SK-N-SH treated with all-trans-retinoic acid at 6 μM for 48 hours (cell line): ENCODE measurements around the gene UMPS.

Source experiments
- ATAC-seq: fragments of 200-7000 bp; cut with Tn5 transposase; 3 replicates; pipeline ENCODE4 v1.9.1; 2020; ENCODE audit warnings: mild to moderate bottlenecking, moderate library complexity
- ARNTL ChIP-seq: fragments of 450-650 bp; formaldehyde crosslinking; IDR thresholded peaks from 2 replicates; pipeline ENCODE4 v1.5.0; 2020; ENCODE audit warnings: low read depth, mild to moderate bottlenecking, moderate library complexity, borderline replicate concordance
- BACH2 ChIP-seq: fragments of 250-450 bp; sonication (Bioruptor Pico); IDR thresholded peaks from 2 replicates; pipeline ENCODE4 v1.9.0; 2021; ENCODE audit warnings: mild to moderate bottlenecking, borderline replicate concordance
- CSDC2 ChIP-seq: fragments of 250-450 bp; sonication (Bioruptor Pico); IDR thresholded peaks from 2 replicates; pipeline ENCODE4 v1.5.0; 2020; ENCODE audit warnings: mild to moderate bottlenecking, moderate library complexity
- ESRRG ChIP-seq: fragments of 250-450 bp; sonication (Bioruptor Pico); IDR thresholded peaks from 2 replicates; pipeline ENCODE4 v1.6.1; 2021; ENCODE audit warnings: mild to moderate bottlenecking
- GLIS3 ChIP-seq: fragments of 250-450 bp; sonication (Bioruptor Pico); IDR thresholded peaks from 2 replicates; pipeline ENCODE4 v1.5.0; 2020; ENCODE audit warnings: mild to moderate bottlenecking, moderate library complexity
- ISL1 ChIP-seq: fragments of 250-450 bp; sonication (Bioruptor Pico); IDR thresholded peaks from 2 replicates; pipeline ENCODE4 v2.1.2; 2022; ENCODE audit warnings: mild to moderate bottlenecking, moderate library complexity
- OSR1 ChIP-seq: fragments of 250-450 bp; sonication (Bioruptor Pico); IDR thresholded peaks from 2 replicates; pipeline ENCODE4 v1.8.0; 2022; ENCODE audit warnings: moderate library complexity, mild to moderate bottlenecking, inconsistent platforms
- PPARA ChIP-seq: fragments of 250-450 bp; sonication (Bioruptor Pico); IDR thresholded peaks from 2 replicates; pipeline ENCODE4 v1.5.0; 2020; ENCODE audit warnings: mild to moderate bottlenecking, borderline replicate concordance
- RARB ChIP-seq: fragments of 250-450 bp; sonication (Bioruptor Pico); IDR thresholded peaks from 2 replicates; pipeline ENCODE4 v1.8.0; 2021; ENCODE audit warnings: mild to moderate bottlenecking, moderate library complexity
- SNAI2 ChIP-seq: fragments of 250-450 bp; sonication (Bioruptor Pico); IDR thresholded peaks from 2 replicates; pipeline ENCODE4 v1.5.0; 2020; ENCODE audit warnings: mild to moderate bottlenecking, moderate library complexity
- TCF4 ChIP-seq: fragments of 250-450 bp; sonication (Bioruptor Pico); IDR thresholded peaks from 2 replicates; pipeline ENCODE4 v1.8.0; 2021; ENCODE audit warnings: mild to moderate bottlenecking, moderate library complexity, borderline replicate concordance
- TOX ChIP-seq: fragments of 250-450 bp; sonication (Bioruptor Pico); IDR thresholded peaks from 2 replicates; pipeline ENCODE4 v1.8.0; 2021; ENCODE audit warnings: mild to moderate bottlenecking, moderate library complexity, borderline replicate concordance
- ZC3H10 ChIP-seq: fragments of 250-450 bp; sonication (Bioruptor Pico); IDR thresholded peaks from 2 replicates; pipeline ENCODE4 v1.5.1; 2021; ENCODE audit warnings: mild to moderate bottlenecking, moderate library complexity
- ZFP3 ChIP-seq: fragments of 250-450 bp; sonication (Bioruptor Pico); IDR thresholded peaks from 2 replicates; pipeline ENCODE4 v1.5.0; 2020; ENCODE audit warnings: mild to moderate bottlenecking, moderate library complexity
- ZFP30 ChIP-seq: fragments of 450-650 bp; formaldehyde crosslinking; IDR thresholded peaks from 2 replicates; pipeline ENCODE4 v1.5.0; 2022; ENCODE audit warnings: mild to moderate bottlenecking, moderate library complexity
- ZNF565 ChIP-seq: fragments of 450-650 bp; formaldehyde crosslinking; conservative IDR thresholded peaks from 2 replicates; pipeline ENCODE4 v1.5.0; 2020; ENCODE audit warnings: low read depth, mild to moderate bottlenecking, moderate library complexity
- ZNF70 ChIP-seq: fragments of 450-650 bp; formaldehyde crosslinking; IDR thresholded peaks from 2 replicates; pipeline ENCODE4 v1.5.0; 2020; ENCODE audit warnings: mild to moderate bottlenecking, moderate library complexity
- ZNF8 ChIP-seq: fragments of 450-650 bp; formaldehyde crosslinking; IDR thresholded peaks from 2 replicates; pipeline ENCODE4 v1.5.0; 2020; ENCODE audit warnings: mild to moderate bottlenecking, moderate library complexity
- TF ChIP-seq, protein P1 (sequence below): fragments of 250-450 bp; sonication (Bioruptor Pico); IDR thresholded peaks from 2 replicates; pipeline ENCODE4 v1.5.0; 2020; ENCODE audit warnings: mild to moderate bottlenecking, moderate library complexity
- TF ChIP-seq, protein P2 (sequence below): fragments of 250-450 bp; sonication (Bioruptor Pico); IDR thresholded peaks from 2 replicates; pipeline ENCODE4 v1.5.1; 2020; ENCODE audit warnings: low read depth, mild to moderate bottlenecking, moderate library complexity
- TF ChIP-seq, protein P3 (sequence below): fragments of 250-450 bp; sonication (Bioruptor Pico); IDR thresholded peaks from 2 replicates; pipeline ENCODE4 v1.8.0; 2021; ENCODE audit warnings: low read depth, mild to moderate bottlenecking, moderate library complexity, borderline replicate concordance
- TF ChIP-seq, protein P4 (sequence below): fragments of 250-450 bp; sonication (Bioruptor Pico); IDR thresholded peaks from 2 replicates; pipeline ENCODE4 v1.5.1; 2021; ENCODE audit warnings: mild to moderate bottlenecking, moderate library complexity
- TF ChIP-seq, protein P5 (sequence below): fragments of 250-450 bp; sonication (Bioruptor Pico); IDR thresholded peaks from 2 replicates; pipeline ENCODE4 v1.8.0; 2020; ENCODE audit warnings: mild to moderate bottlenecking, moderate library complexity, borderline replicate concordance

UMPS gene

DNA sequence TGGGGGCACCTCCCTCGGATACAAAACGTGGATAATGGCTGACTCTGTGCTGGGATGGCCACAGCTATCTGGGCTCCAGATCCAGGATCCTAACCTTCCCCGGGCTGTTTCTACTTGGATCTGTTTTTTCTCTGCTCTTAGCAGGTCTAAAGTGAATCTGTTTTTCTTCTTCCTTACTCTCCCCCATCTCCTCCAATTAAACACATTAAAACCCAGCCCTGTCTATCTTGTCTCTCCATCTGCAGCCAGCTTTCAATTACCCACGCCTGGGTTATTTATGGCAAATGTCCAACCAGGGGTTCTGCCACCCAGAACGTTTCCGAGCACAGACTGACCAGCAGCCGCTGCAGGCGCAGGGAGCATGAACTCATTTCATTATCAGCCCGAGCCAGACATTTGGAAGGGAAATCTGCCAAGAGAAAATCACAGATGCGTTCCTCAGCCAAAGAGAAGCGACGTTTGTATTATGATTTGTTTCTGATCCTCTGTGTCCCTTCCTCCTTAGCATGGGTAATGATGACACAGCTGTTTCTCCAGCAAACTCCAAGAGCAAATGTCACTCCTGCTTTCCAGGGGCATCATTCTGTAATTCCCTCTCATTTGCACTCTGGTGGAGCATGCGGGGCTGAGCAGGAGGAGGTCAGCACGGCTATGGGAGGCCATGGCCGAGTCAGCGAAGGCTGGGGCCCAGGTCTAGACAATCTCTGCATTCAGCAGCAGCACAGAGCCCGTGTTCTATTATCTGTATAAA, 42.0 kb downstream of the UMPS start:
- TF ChIP-seq BACH2 (CRISPR knock-in tag) (no peak; the same call in 1 of the 2 replicates), ISL1 (CRISPR knock-in tag) (peak; percentile 97), RARB (CRISPR knock-in tag) (peak; percentile 73; the same call in 1 of the 2 replicates), ESRRG (CRISPR knock-in tag) (peak; percentile 90), PPARA (CRISPR knock-in tag) (peak; percentile 86; the same call in 1 of the 2 replicates), ZNF565 (CRISPR knock-in tag) (peak; percentile 92), ARNTL (peak; percentile 86; the same call in 1 of the 2 replicates), CSDC2 (CRISPR knock-in tag) (peak; percentile 47; the same call in 1 of the 2 replicates), GLIS3 (peak; percentile 97), ZNF70 (peak; percentile 74), ZFP30 (CRISPR knock-in tag) (peak; percentile 44; the same call in 1 of the 2 replicates), ZC3H10 (CRISPR knock-in tag) (peak; percentile 47; the same call in 1 of the 2 replicates), OSR1 (CRISPR knock-in tag) (no peak), ZFP3 (CRISPR knock-in tag) (peak; percentile 89), ZNF8 (CRISPR knock-in tag) (peak; percentile 85), SNAI2 (peak; percentile 99), TOX (CRISPR knock-in tag) (peak; percentile 94), TCF4 (peak; percentile 100)
- TF ChIP-seq, protein P1, sequence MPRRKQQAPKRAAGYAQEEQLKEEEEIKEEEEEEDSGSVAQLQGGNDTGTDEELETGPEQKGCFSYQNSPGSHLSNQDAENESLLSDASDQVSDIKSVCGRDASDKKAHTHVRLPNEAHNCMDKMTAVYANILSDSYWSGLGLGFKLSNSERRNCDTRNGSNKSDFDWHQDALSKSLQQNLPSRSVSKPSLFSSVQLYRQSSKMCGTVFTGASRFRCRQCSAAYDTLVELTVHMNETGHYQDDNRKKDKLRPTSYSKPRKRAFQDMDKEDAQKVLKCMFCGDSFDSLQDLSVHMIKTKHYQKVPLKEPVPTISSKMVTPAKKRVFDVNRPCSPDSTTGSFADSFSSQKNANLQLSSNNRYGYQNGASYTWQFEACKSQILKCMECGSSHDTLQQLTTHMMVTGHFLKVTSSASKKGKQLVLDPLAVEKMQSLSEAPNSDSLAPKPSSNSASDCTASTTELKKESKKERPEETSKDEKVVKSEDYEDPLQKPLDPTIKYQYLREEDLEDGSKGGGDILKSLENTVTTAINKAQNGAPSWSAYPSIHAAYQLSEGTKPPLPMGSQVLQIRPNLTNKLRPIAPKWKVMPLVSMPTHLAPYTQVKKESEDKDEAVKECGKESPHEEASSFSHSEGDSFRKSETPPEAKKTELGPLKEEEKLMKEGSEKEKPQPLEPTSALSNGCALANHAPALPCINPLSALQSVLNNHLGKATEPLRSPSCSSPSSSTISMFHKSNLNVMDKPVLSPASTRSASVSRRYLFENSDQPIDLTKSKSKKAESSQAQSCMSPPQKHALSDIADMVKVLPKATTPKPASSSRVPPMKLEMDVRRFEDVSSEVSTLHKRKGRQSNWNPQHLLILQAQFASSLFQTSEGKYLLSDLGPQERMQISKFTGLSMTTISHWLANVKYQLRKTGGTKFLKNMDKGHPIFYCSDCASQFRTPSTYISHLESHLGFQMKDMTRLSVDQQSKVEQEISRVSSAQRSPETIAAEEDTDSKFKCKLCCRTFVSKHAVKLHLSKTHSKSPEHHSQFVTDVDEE (CRISPR knock-in tag) = peak; percentile 99
- TF ChIP-seq, protein P2, sequence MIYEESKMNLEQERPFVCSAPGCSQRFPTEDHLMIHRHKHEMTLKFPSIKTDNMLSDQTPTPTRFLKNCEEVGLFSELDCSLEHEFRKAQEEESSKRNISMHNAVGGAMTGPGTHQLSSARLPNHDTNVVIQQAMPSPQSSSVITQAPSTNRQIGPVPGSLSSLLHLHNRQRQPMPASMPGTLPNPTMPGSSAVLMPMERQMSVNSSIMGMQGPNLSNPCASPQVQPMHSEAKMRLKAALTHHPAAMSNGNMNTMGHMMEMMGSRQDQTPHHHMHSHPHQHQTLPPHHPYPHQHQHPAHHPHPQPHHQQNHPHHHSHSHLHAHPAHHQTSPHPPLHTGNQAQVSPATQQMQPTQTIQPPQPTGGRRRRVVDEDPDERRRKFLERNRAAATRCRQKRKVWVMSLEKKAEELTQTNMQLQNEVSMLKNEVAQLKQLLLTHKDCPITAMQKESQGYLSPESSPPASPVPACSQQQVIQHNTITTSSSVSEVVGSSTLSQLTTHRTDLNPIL (CRISPR knock-in tag) = peak; percentile 94
- TF ChIP-seq, protein P3, sequence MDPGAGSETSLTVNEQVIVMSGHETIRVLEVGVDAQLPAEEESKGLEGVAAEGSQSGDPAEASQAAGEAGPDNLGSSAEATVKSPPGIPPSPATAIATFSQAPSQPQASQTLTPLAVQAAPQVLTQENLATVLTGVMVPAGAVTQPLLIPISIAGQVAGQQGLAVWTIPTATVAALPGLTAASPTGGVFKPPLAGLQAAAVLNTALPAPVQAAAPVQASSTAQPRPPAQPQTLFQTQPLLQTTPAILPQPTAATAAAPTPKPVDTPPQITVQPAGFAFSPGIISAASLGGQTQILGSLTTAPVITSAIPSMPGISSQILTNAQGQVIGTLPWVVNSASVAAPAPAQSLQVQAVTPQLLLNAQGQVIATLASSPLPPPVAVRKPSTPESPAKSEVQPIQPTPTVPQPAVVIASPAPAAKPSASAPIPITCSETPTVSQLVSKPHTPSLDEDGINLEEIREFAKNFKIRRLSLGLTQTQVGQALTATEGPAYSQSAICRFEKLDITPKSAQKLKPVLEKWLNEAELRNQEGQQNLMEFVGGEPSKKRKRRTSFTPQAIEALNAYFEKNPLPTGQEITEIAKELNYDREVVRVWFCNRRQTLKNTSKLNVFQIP (CRISPR knock-in tag) = peak; percentile 98; the same call in 1 of the 2 replicates
- TF ChIP-seq, protein P4, sequence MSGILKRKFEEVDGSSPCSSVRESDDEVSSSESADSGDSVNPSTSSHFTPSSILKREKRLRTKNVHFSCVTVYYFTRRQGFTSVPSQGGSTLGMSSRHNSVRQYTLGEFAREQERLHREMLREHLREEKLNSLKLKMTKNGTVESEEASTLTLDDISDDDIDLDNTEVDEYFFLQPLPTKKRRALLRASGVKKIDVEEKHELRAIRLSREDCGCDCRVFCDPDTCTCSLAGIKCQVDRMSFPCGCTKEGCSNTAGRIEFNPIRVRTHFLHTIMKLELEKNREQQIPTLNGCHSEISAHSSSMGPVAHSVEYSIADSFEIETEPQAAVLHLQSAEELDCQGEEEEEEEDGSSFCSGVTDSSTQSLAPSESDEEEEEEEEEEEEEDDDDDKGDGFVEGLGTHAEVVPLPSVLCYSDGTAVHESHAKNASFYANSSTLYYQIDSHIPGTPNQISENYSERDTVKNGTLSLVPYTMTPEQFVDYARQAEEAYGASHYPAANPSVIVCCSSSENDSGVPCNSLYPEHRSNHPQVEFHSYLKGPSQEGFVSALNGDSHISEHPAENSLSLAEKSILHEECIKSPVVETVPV = peak; percentile 96
- TF ChIP-seq, protein P5, sequence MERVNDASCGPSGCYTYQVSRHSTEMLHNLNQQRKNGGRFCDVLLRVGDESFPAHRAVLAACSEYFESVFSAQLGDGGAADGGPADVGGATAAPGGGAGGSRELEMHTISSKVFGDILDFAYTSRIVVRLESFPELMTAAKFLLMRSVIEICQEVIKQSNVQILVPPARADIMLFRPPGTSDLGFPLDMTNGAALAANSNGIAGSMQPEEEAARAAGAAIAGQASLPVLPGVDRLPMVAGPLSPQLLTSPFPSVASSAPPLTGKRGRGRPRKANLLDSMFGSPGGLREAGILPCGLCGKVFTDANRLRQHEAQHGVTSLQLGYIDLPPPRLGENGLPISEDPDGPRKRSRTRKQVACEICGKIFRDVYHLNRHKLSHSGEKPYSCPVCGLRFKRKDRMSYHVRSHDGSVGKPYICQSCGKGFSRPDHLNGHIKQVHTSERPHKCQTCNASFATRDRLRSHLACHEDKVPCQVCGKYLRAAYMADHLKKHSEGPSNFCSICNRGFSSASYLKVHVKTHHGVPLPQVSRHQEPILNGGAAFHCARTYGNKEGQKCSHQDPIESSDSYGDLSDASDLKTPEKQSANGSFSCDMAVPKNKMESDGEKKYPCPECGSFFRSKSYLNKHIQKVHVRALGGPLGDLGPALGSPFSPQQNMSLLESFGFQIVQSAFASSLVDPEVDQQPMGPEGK (CRISPR knock-in tag) = peak; percentile 95
- peak; percentile 85 for ATAC-seq
